GM12892 (cell line): ENCODE data around the gene FLVCR2.

ENCODE experiments used
- POLR2A ChIP-seq: IDR thresholded peaks from 2 replicates; pipeline ENCODE4 v1.6.1; 2011; ENCODE audit warnings: low read depth, low read length, control low read depth
- POLR2AphosphoS5 ChIP-seq: IDR thresholded peaks from 2 replicates; pipeline ENCODE4 v1.6.1; 2011; ENCODE audit warnings: low read depth, low read length, control low read depth

DNA sequence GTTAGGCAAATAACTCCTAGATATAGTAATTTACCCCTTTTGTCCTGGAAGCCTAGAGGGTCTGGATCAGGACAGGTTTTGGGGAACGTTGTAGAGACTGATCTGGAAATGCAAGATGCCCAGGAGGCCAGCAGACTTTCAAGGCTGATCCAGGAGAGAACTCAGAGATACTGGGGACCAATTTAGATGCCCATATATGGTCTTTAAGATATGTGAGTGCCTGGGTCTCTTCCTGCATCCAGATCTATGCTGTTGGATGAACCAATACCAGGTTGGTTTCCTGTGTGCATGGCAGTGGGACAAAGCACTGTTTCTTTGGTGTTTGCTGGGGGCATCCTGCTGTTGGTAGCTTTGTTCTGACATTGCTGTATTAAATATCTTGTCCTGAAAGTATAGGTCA lies 76.8 kb downstream of the FLVCR2 start:
- no peak for TF ChIP-seq POLR2A
- no peak for TF ChIP-seq POLR2AphosphoS5
